Upper lobe of right lung (tissue), 1 donor: ENCODE results near the gene GNAO1. TPM values are rescaled to one million over a fixed set of nuclear protein-coding genes. Genes with fewer than 3 reads are reported as not detected.

Experiments
- ATAC-seq: fragments of 200-7000 bp; cut with Tn5 transposase; one replicate; pipeline ENCODE4 v1.9.1; 2020; ENCODE audit warnings: mild to moderate bottlenecking, moderate library complexity
- DNase-seq: peaks from one replicate; pipeline ENCODE4 v3.0.0-alpha.2; 2020
- H3K27ac ChIP-seq: fragments of 200-600 bp; one replicate; pipeline ENCODE4 v1.8.0; 2022
- H3K27me3 ChIP-seq: fragments of 200-600 bp; one replicate; pipeline ENCODE4 v1.8.0; 2022; ENCODE audit warnings: mild to moderate bottlenecking
- H3K36me3 ChIP-seq: fragments of 200-600 bp; one replicate; pipeline ENCODE4 v1.8.0; 2022
- H3K4me1 ChIP-seq: fragments of 200-600 bp; one replicate; pipeline ENCODE4 v1.8.0; 2022
- H3K4me3 ChIP-seq: fragments of 200-600 bp; one replicate; pipeline ENCODE4 v1.8.0; 2022; ENCODE audit warnings: mild to moderate bottlenecking
- H3K9me3 ChIP-seq: fragments of 200-600 bp; one replicate; pipeline ENCODE4 v1.8.0; 2022
- CTCF ChIP-seq: fragments of 200-600 bp; IDR thresholded peaks from one replicate; pipeline ENCODE4 v1.8.0; 2022; ENCODE audit warnings: antibody characterized with exemption
- intact Hi-C: fragments of 100-400 bp; cut with DNase I; formaldehyde crosslinking; loops from one replicate; pipeline ENCODE4 v1.11.0; 2022
- total RNA-seq: library from RNA; stranded (reverse); fragmentation: NEBNext Ultra II Directional; extraction: Animal tissue kit (Norgen Biotek cat#: 25700); gene quantifications from one replicate; pipeline ENCODE4 v1.2.1, GENCODE V29; 2021
- donor health status: DM: no; HTN: yes; CAD: no; lungs with severe emphysema.

The GNAO1 gene
- total RNA-seq, 1 donor from 2014 or later: 1.8 TPM

GRCh38 chr16:56195151-56195550, 3.9 kb downstream of the GNAO1 start:
- peaks cover 53% of the 10 kb centered on the region for H3K27me3 ChIP-seq
- DNase-seq: no peak
- no peak overlapping the region for H3K27ac ChIP-seq
- no peak overlapping the region for H3K4me3 ChIP-seq
- H3K9me3 ChIP-seq: no peaks in the 10 kb centered on the region
- peaks cover 14% of the 10 kb centered on the region for H3K4me1 ChIP-seq
- TF ChIP-seq CTCF: no peak
- intact Hi-C loops: no loop called here
- H3K36me3 ChIP-seq: no peaks in the 10 kb centered on the region
- ATAC-seq: no peak

GRCh38 chr16:56196381-56196780, 5.1 kb downstream of the GNAO1 start:
- Histone ChIP-seq H3K4me1 (peaks cover 14% of the 10 kb centered on the region), H3K9me3 (no peaks in the 10 kb centered on the region), H3K4me3 (no peak overlapping the region), H3K27me3 (peaks cover 48% of the 10 kb centered on the region), H3K27ac (no peak overlapping the region), H3K36me3 (no peaks in the 10 kb centered on the region)
- ATAC-seq (no peak), DNase-seq (no peak)
- no peak for TF ChIP-seq CTCF
- intact Hi-C loops: no loop called here

- Histone ChIP-seq H3K27ac (no peak overlapping the region), H3K9me3 (no peaks in the 10 kb centered on the region), H3K4me3 (no peak overlapping the region), H3K4me1 (peaks cover 9% of the 10 kb centered on the region), H3K27me3 (peaks cover 38% of the 10 kb centered on the region), H3K36me3 (no peaks in the 10 kb centered on the region)
- ATAC-seq (no peak), DNase-seq (no peak)
- intact Hi-C loops: no loop called here
- TF ChIP-seq CTCF: no peak
Measured at GRCh38 chr16:56197192-56197992, 6.1 kb downstream of the GNAO1 start.

- Histone ChIP-seq H3K4me1 (peaks cover 9% of the 10 kb centered on the region), H3K4me3 (no peak overlapping the region), H3K9me3 (no peaks in the 10 kb centered on the region), H3K36me3 (no peaks in the 10 kb centered on the region), H3K27me3 (peaks cover 30% of the 10 kb centered on the region), H3K27ac (no peak overlapping the region)
- intact Hi-C loops: no loop called here
- ATAC-seq (no peak), DNase-seq (no peak)
- TF ChIP-seq CTCF: no peak
Measured at GRCh38 chr16:56198006-56198754, 6.9 kb downstream of the GNAO1 start.

GRCh38 chr16:56198755-56199114, 7.4 kb downstream of the GNAO1 start:
- H3K4me1 ChIP-seq: peaks cover 9% of the 10 kb centered on the region
- no peak overlapping the region for H3K4me3 ChIP-seq
- no peak for ATAC-seq
- H3K27ac ChIP-seq: no peak overlapping the region
- no peaks in the 10 kb centered on the region for H3K9me3 ChIP-seq
- intact Hi-C loops: no loop called here
- no peak for TF ChIP-seq CTCF
- peaks cover 24% of the 10 kb centered on the region for H3K27me3 ChIP-seq
- no peak for DNase-seq
- no peaks in the 10 kb centered on the region for H3K36me3 ChIP-seq
